Medulla oblongata (tissue), 1 donor: Measurements from ENCODE around the gene RIPPLY3.

Experiments used
- DNase-seq: peaks from one replicate; pipeline ENCODE4 v3.0.0-alpha.2; 2015; ENCODE audit errors: extremely low spot score

Gene RIPPLY3

GRCh38 chr21:37061926-37062592, 55.6 kb downstream of the RIPPLY3 start:
- DNase-seq = no peak

- DNase-seq = no peak
Measured at GRCh38 chr21:37062593-37062935, 56.1 kb downstream of the RIPPLY3 start.

- DNase-seq = no peak
Measured at GRCh38 chr21:37063433-37063832, 56.9 kb downstream of the RIPPLY3 start.

- no peak for DNase-seq
Measured at GRCh38 chr21:37064841-37065240, 58.3 kb downstream of the RIPPLY3 start.

GRCh38 chr21:37065561-37066177, 59.2 kb downstream of the RIPPLY3 start:
- DNase-seq = no peak
